Activated naive CD4-positive, alpha-beta T cell treated with anti-CD3 and anti-CD28 coated beads, Interleukin-2, amount 10 ng/mL, durations not matched to agents 7 days and 5 days (primary cell): ENCODE results near the gene WDR4.
"Not testable (repeated sequence)": the region's sequence is repeated elsewhere in the genome, so short reads cannot be mapped to it uniquely, and the experiment has no call there.

Source experiments
- CTCF ChIA-PET: fragments of 350-600 bp; sonication (Branson Sonifier 250); formaldehyde crosslinking; loops from one replicate; lab custom pipeline; 2021; ENCODE audit warnings: antibody characterized with exemption; lab: Charles Lee
- DNase-seq: peaks from one replicate; pipeline ENCODE4 v3.0.0-alpha.2; 2020
- H3K27ac Mint-ChIP-seq: one replicate; pipeline ENCODE4 v1.8.0; 2021; ENCODE audit warnings: mild to moderate bottlenecking, moderate library complexity, mixed read lengths
- H3K27me3 Mint-ChIP-seq: one replicate; pipeline ENCODE4 v1.8.0; 2021; ENCODE audit warnings: mild to moderate bottlenecking, mixed read lengths
- H3K36me3 Mint-ChIP-seq: one replicate; pipeline ENCODE4 v1.8.0; 2021; ENCODE audit warnings: mixed read lengths
- H3K4me1 Mint-ChIP-seq: one replicate; pipeline ENCODE4 v1.8.0; 2021; ENCODE audit warnings: mixed read lengths
- H3K4me3 Mint-ChIP-seq: one replicate; pipeline ENCODE4 v1.8.0; 2021; ENCODE audit warnings: mild to moderate bottlenecking, moderate library complexity, mixed read lengths
- H3K9me3 Mint-ChIP-seq: one replicate; pipeline ENCODE4 v1.8.0; 2021; ENCODE audit warnings: mixed read lengths

WDR4 gene

DNA sequence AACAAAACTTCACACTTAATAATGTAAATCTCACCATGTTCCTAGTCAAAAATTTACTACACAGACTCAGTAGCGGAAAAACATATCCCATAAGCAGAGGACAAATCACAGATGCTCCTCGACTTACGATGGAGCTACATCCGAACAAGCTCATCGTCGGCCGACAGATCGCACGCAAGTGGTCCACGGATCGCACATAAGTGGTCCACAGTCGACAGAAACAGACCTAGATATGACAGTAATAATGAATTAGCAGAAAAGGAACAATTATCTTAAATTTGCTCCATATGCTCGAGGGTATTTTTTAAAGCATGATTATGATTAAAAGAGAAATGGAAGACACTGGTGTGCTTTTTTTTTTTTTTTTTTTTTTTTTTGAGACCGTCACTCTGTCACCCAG, 36.3 kb downstream of the WDR4 start:
- Mint-ChIP-seq H3K4me3 (no peak overlapping the region), H3K9me3 (no peaks in the 10 kb centered on the region), H3K4me1 (no peaks in the 10 kb centered on the region), H3K36me3 (peaks cover 27% of the 10 kb centered on the region), H3K27me3 (no peaks in the 10 kb centered on the region), H3K27ac (no peak overlapping the region)
- CTCF ChIA-PET, result no interaction called here
- no peak for DNase-seq

DNA sequence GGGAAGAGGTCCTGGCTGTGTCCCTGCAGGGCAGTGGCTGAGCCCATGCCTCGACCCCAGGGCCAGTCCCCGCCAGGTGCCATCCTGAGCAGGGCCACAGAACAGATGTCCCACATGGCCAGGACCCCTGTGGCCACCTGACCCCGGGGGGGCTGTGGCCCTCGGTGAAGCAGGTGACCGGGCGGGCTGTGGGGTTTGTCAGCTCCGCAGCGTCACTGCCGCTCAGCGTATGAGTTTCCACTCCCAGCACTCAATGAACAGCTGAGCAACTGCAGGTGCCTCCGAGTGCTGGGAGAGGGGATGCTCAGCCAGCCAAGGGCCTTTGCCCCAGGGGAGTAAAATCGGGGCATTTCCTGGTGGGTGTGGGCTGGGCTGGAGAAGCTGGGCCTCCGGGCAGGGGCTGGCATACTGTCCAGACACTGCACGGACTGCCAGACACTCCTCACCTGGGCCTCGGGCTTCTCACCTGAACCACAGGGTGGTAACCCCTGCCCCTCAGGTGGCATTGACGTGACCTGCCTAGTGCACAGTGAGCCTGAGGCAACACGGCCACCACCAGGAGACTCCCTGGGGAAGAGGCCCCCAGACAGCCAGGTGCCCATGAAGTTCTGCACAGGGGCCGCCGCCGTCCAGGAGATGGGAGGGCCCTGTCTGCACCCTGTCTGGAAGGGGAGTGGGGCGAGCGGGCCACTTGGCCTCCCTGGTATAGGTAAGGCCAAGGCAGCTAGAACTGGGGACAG, 37.3 kb downstream of the WDR4 start:
- H3K27me3 Mint-ChIP-seq, H3K27ac Mint-ChIP-seq, CTCF ChIA-PET, H3K4me3 Mint-ChIP-seq, H3K4me1 Mint-ChIP-seq, H3K9me3 Mint-ChIP-seq, DNase-seq: not testable (repeated sequence)
- peaks cover 23% of the 10 kb centered on the region for H3K36me3 Mint-ChIP-seq

DNA sequence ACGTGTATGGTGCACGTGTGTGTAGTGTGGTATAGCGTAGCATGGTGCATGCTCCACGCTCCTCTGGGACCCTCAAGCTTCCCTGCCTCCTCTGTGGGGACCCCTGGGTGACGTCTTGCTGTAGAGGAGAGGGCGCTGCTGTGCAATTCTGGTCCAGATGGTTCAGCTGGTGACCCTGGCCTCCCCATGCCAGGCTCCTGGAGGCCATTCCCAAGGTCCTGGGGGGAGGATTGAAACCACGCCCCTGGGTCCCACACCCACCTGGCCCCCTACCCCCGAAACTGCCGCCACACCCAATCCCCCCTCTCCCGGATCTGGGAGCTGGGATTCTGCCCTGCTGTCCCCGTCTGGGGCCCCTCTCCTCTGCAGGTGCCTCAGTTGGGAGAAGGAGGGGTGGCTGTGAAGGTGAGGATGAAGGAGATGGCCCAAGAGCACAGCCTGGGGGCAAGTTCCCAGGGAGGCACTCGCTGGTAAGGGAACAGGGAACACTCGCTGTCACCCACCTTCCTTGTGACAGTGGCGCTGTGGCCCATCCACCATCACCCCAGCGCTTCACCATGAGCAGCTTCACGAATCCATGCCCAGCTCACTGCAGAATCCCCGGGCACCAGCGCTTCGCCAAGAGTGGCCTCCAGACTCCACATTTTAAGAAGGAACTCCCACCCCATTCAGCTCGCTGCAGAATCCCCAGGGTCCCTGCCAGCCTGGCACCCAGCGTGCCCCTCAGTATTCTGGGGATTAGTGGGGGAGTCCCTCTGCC, 38.0 kb downstream of the WDR4 start:
- Mint-ChIP-seq H3K36me3 (peaks cover 23% of the 10 kb centered on the region), H3K9me3 (no peaks in the 10 kb centered on the region), H3K4me3 (no peak overlapping the region), H3K4me1 (no peaks in the 10 kb centered on the region), H3K27ac (no peak overlapping the region), H3K27me3 (no peaks in the 10 kb centered on the region)
- DNase-seq, result no peak
- CTCF ChIA-PET, result no interaction called here

DNA sequence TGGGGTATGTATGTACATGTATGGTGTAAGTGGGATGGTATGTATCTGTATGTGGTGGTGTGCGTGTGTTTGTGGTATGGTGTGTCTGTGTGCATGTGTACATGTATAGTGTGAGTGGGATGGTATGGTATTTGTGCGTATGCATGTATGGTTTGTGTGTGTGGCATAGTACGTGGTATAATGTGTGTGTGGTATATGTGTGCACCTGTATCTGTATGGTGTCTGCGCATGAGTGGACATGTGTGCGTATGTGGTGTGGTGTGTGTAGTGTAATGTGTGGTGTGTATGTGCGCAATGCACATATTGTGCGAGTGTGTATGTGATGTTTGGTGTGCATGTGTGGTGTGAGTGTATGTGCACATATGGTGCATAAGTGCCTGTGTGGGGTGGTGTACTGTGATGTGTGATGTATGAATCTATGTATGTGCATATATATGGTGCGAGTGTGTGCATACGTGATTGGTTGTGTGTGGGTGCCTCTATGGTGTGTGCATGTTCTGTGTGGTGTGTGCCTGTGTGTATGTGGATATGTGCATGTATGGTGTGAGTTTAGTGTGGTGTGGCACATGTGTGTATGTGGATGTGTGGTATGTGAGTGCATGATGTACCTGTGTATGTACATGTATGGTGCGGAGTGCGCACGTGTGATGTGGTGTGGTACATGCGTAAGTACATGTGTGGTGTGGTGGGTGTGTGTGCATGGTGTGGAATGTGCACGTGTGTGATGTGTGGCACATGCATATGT, 38.8 kb downstream of the WDR4 start:
- no peak overlapping the region for H3K27ac Mint-ChIP-seq
- no peak for DNase-seq
- CTCF ChIA-PET, result no interaction called here

DNA sequence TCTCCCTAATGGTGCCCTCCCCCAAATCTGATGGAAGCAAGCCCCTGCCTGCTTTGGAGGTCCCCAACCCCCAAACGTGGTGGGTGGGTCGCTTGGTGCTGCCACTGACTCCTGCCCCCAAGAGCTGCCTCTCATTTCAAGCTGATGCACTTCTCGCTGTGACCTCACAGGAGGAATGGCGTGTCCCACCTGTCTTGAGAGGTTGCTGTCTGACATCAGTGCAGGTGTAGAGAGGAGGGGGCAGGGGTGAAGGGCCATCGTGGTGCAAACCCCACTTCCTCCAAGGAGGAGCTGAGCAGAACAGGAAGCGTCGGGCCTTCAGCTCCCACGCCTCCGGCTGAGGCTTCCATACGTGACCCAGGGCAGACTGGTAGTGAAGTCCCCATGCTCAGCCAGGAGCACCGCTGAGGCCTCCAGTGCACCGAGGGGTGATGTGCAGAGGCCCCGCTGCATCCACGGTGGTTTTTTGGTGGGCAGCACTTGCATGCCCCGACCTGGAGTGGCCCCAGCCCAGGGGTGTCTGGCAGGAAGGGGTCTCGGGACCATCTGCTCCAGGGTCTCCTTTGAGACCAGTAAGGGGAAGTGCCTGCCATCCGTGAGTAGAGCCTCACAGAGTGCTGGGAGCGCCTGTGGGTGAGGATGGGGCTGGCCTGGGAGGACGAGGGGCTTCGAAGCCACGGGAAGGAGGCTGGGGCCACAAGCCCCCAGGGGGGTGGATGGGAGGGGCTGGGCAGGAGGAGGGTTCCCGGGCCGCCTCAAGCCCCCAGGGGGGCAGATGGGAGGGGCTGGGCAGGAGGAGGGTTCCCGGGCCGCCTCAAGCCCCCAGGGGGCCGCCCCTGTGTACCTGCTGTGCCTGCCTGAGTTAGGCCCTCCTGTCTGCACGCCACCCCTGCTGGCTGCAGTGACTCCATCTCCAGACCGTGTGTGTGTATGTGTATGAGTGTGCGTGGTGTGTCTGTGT, 39.8 kb downstream of the WDR4 start:
- H3K4me1 Mint-ChIP-seq, result no peaks in the 10 kb centered on the region
- DNase-seq, result no peak
- no peaks in the 10 kb centered on the region for H3K9me3 Mint-ChIP-seq
- CTCF ChIA-PET, result no interaction called here
- no peaks in the 10 kb centered on the region for H3K27me3 Mint-ChIP-seq
- H3K4me3 Mint-ChIP-seq, result no peak overlapping the region
- peaks cover 13% of the 10 kb centered on the region for H3K36me3 Mint-ChIP-seq
- H3K27ac Mint-ChIP-seq, result no peak overlapping the region

More for the DNA sequence above, 38.8 kb downstream of the WDR4 start:
- Mint-ChIP-seq H3K9me3 (no peaks in the 10 kb centered on the region), H3K4me3 (no peak overlapping the region), H3K36me3 (peaks cover 18% of the 10 kb centered on the region), H3K27me3 (no peaks in the 10 kb centered on the region), H3K4me1 (no peaks in the 10 kb centered on the region)

DNA sequence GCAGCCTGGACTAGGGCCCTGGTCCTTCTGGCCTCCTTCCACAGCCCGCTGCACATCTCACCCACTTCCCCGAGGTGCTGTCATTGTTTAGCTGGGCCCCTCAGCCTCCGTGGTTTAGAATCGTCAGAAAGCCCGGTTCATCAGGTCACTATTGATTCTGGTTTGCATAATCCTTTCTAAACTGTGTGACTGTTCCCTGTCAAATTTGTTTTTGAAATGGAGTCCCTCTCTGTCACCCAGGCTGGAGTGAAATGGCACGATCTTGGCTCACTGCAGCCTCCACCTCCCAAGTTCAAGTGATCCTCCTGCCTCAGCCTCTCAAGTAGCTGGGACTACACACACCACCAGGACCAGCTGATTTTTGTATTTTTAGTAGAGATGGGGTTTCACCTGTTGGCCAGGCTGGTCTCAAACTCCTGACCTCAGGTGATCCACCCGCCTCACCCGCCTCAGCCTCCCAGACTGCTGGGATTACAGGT, 41.1 kb downstream of the WDR4 start:
- H3K27me3 Mint-ChIP-seq, H3K9me3 Mint-ChIP-seq, H3K36me3 Mint-ChIP-seq, CTCF ChIA-PET, H3K4me3 Mint-ChIP-seq, H3K27ac Mint-ChIP-seq, DNase-seq, H3K4me1 Mint-ChIP-seq: not testable (repeated sequence)

DNA sequence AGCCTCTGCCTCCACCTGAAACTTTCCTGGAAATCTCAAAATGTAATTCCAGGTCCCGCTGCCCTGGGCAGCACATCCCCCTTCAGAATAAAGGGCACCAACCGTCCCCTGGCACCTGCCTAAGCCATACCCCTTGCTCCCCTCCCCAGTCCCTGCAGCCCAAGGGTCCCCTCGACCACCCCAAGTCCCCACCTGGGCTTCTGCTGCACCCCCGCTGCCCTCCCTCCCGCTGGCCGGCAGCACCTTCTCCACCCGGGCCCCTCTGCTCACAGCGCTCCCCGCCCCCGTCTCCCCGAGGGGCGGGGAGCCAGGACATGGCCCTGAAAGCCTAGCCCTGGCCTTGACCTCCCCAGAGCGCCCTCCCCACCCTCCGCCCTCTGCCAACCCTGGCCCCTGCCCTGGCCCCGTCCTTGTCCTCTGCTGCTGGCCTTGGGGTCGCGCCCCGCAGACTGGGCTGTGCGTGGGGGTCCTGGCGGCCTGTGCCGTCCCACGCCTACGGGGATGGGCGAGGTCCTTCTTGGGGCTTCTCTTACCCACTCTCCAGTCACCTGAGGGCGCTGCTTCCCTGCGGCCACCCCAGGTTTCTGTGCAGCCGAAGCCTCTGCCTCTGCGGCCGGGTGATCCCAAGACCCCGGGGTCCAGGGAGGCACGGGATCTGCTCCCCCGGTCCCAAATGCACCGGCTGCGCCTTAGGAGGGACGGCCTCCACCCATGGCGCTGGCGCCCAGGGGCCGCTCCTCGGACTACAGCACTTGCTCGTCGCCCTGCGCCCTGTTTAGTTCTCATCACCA, 41.7 kb downstream of the WDR4 start:
- peaks cover 4% of the 10 kb centered on the region for H3K27me3 Mint-ChIP-seq
- H3K9me3 Mint-ChIP-seq, result no peaks in the 10 kb centered on the region
- CTCF ChIA-PET, result no interaction called here
- no peaks in the 10 kb centered on the region for H3K36me3 Mint-ChIP-seq
- H3K27ac Mint-ChIP-seq, result no peak overlapping the region
- H3K4me3 Mint-ChIP-seq, result no peak overlapping the region
- peaks cover 10% of the 10 kb centered on the region for H3K4me1 Mint-ChIP-seq
- DNase-seq, result no peak

DNA sequence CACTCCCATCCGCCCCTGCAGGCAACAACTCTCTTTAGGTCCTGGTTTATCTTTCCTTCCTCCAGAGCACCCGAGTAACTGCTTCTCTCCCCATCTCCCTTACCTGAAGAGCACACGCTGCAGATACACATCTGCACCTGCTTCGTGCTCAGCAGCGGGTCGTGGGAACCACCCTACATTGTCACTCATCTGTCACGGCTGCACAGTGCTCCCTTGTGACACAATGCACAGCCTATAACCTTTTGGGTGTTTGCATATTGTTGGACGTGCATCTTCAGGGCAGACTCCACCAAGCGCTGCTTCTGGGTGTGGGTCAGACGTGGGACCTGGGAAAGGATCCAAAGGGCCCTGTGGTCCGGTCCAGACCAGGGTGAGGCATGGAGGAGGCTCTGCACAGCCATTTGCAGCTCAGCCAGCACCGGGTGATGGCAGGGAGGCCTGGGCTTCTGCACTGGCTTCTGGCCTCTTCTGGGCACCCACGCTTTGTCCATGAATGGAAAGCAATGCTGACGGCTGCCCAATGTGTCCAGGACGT, 42.5 kb downstream of the WDR4 start:
- CTCF ChIA-PET, result no interaction called here
- no peaks in the 10 kb centered on the region for H3K36me3 Mint-ChIP-seq
- H3K27ac Mint-ChIP-seq, result no peak overlapping the region
- H3K9me3 Mint-ChIP-seq, result no peaks in the 10 kb centered on the region
- DNase-seq, result no peak
- H3K4me3 Mint-ChIP-seq, result no peak overlapping the region
- H3K4me1 Mint-ChIP-seq, result peaks cover 18% of the 10 kb centered on the region
- peaks cover 6% of the 10 kb centered on the region for H3K27me3 Mint-ChIP-seq

DNA sequence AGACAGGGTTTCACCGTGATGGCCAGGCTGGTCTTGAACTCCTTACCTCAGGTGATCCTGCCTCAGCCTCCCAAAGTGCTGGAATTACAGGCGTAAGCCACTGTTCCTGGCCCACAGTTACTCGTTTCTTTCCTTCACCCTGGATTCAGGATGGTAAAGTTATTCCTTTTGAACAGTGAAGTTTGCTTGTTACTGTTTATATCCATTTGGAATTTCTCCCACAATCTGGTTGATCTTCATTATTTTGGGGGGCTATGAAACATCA, 43.0 kb downstream of the WDR4 start:
- Mint-ChIP-seq H3K36me3 (no peaks in the 10 kb centered on the region), H3K9me3 (no peaks in the 10 kb centered on the region), H3K27ac (no peak overlapping the region), H3K4me3 (no peak overlapping the region), H3K27me3 (peaks cover 9% of the 10 kb centered on the region), H3K4me1 (peaks cover 23% of the 10 kb centered on the region)
- no peak for DNase-seq
- CTCF ChIA-PET, result no interaction called here

DNA sequence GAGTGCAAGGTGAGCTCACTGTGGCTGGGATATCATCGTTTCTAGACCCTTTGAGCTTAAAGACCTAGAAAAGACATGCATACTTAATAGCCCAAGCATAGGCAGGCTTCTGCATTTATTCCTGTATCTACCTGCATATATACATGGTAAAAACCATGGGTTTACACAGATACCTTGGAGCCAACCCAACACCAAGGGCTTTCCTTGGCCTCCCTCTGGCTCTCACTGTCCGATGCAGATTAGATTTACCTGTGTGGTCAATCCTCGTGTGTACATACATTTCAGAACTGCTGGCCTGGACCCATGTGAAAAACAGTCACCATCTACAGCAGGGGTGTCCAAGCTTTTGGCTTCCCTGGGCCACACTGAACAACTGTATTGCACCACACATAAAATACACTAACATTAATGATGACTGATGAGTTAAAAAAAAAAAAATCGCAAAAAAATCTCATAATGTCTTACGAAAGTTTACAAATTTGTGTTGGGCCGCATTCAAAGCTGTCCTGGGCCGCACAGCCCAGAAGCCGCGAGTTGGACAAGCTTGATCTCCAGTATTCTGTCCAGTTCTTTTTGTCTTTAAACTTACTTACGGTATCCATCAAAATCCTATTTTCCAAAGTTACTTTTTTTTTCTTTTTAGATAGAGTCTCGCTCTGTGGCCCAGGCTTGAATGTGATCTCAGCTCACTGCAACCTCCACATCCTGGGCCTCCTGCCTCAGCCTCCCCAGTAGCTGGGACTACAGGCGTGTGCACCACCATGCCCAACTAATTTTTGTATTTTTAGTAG, 43.5 kb downstream of the WDR4 start:
- no peak overlapping the region for H3K27ac Mint-ChIP-seq
- no peaks in the 10 kb centered on the region for H3K9me3 Mint-ChIP-seq
- DNase-seq, result no peak
- peaks cover 14% of the 10 kb centered on the region for H3K27me3 Mint-ChIP-seq
- H3K4me3 Mint-ChIP-seq, result no peak overlapping the region
- CTCF ChIA-PET, result interaction anchor here (0.9 to 1.3 kb wide), 2 partner anchors 9 to 243 kb away, joined by 3 to 4 read pairs; no protein-coding TSS in a partner anchor
- no peaks in the 10 kb centered on the region for H3K36me3 Mint-ChIP-seq
- peaks cover 27% of the 10 kb centered on the region for H3K4me1 Mint-ChIP-seq

DNA sequence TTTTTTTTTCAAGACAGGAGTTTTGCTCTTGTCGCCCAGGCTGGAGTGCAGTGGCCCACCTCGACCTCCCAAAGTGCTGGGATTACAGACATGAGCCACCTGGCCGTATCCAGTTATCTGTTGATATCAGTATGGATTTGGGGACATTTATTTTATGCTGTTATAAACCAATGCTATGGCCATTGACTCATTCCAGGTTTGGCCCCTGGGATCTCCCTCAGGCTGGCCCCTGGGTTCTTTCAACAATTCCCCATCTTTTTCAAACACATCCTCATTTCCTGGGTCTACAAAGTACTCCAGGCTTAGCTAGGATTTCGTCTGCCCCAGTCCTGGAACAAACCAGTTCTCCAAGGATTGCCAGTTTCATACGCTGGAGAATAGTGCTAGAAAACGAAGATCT, 44.1 kb downstream of the WDR4 start:
- H3K27ac Mint-ChIP-seq, result no peak overlapping the region
- H3K4me3 Mint-ChIP-seq, result no peak overlapping the region
- peaks cover 20% of the 10 kb centered on the region for H3K27me3 Mint-ChIP-seq
- H3K36me3 Mint-ChIP-seq, result no peaks in the 10 kb centered on the region
- CTCF ChIA-PET, result interaction anchor here (0.9 to 1.3 kb wide), 2 partner anchors 9 to 242 kb away, joined by 3 to 4 read pairs; no protein-coding TSS in a partner anchor
- no peaks in the 10 kb centered on the region for H3K9me3 Mint-ChIP-seq
- DNase-seq, result no peak
- H3K4me1 Mint-ChIP-seq, result peaks cover 31% of the 10 kb centered on the region

DNA sequence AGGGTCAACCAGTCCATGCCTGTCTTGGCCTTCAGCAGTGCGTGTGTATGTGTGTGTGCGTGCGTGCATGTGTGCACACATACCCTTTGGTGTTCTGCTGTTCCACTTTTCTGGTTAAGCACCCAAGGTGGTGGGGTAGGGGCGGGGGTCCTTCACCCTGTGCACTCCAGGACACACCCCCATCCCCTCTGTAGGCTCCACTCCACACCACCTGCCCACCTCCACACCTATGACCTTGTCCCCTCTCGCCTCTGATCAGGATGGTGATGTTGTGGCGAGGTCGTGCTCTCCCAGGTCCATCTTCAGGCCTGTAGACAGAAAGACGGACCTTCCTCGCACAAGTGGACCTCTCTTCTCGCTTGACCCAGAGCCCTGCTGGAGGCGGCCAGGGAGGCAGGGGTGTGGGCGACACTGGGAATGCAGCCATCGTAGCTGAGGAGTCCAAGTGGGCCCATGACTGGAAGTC, 44.6 kb downstream of the WDR4 start:
- Mint-ChIP-seq H3K9me3 (no peaks in the 10 kb centered on the region), H3K4me3 (no peak overlapping the region), H3K27me3 (peaks cover 24% of the 10 kb centered on the region), H3K4me1 (peaks cover 31% of the 10 kb centered on the region), H3K36me3 (no peaks in the 10 kb centered on the region), H3K27ac (no peak overlapping the region)
- DNase-seq, result no peak
- CTCF ChIA-PET, result interaction anchor here (1.3 kb wide), 1 partner anchor 10 kb away, joined by 4 read pairs; no protein-coding TSS in a partner anchor
